Activated CD4-positive, alpha-beta memory T cell treated with anti-CD3 and anti-CD28 coated beads for 36 hours (primary cell): ENCODE measurements around the gene LMAN2. TPM values are rescaled to one million over a fixed set of nuclear protein-coding genes. Genes with fewer than 3 reads are reported as not detected.
"Not testable (repeated sequence)": the region's sequence is repeated elsewhere in the genome, so short reads cannot be mapped to it uniquely, and the experiment has no call there.

ENCODE experiments used
- CTCF ChIA-PET: fragments of 350-600 bp; sonication (Branson Sonifier 250); formaldehyde crosslinking; loops from one replicate; lab custom pipeline; 2021; ENCODE audit warnings: antibody characterized with exemption, inconsistent platforms; lab: Charles Lee
- POLR2A ChIA-PET: fragments of 350-600 bp; sonication (Branson Sonifier 250); formaldehyde crosslinking; loops from one replicate; lab custom pipeline; 2021; ENCODE audit warnings: antibody characterized with exemption; lab: Charles Lee
- DNase-seq: peaks from one replicate; pipeline ENCODE4 v3.0.0-alpha.2; 2020
- H3K27ac Mint-ChIP-seq: one replicate; pipeline ENCODE4 v1.8.0; 2021; ENCODE audit warnings: mixed read lengths
- H3K27me3 Mint-ChIP-seq: one replicate; pipeline ENCODE4 v1.8.0; 2021; ENCODE audit warnings: mixed read lengths
- H3K36me3 Mint-ChIP-seq: one replicate; pipeline ENCODE4 v1.8.0; 2021; ENCODE audit warnings: mixed read lengths
- H3K4me1 Mint-ChIP-seq: one replicate; pipeline ENCODE4 v1.8.0; 2021; ENCODE audit warnings: low read depth, mixed read lengths
- H3K4me3 Mint-ChIP-seq: one replicate; pipeline ENCODE4 v1.8.0; 2021; ENCODE audit warnings: mild to moderate bottlenecking, mixed read lengths
- H3K9me3 Mint-ChIP-seq: one replicate; pipeline ENCODE4 v1.8.0; 2021; ENCODE audit warnings: mixed read lengths
- intact Hi-C: fragments of 100-400 bp; cut with micrococcal nuclease; formaldehyde crosslinking; loops from one replicate; pipeline ENCODE4 v1.15.1; 2023
- total RNA-seq, 2 experiments: library from RNA; stranded (reverse); gene quantifications; one replicate each; pipeline ENCODE4 v1.2.3, GENCODE V29; 2021

The LMAN2 gene
- total RNA-seq, 2 experiments from 2014 or later, result 98.3 to 104 TPM

DNA sequence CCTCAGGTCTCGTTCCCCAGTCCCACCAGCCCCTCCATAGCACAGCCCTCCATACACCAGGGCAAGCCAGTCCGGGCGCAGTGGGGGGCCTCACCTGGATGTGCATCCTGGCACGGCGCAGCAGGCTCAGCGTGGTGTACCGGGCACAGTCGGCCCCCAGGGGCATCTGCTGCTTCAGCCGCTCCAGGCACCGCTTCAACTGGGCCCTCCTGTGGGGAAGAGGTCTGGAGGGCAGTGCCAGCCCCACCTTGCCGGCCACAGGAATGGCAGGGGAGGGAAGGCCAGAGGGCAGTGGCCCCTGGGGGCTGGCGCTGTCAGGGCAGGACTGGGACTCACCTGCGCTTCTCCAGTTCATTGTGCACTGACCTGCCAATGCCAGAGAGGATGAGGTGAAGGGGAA lies 41.1 kb downstream of the LMAN2 start:
- H3K27ac Mint-ChIP-seq, result no peak overlapping the region
- H3K4me1 Mint-ChIP-seq, result peaks cover 37% of the 10 kb centered on the region
- peak; percentile 10 for DNase-seq
- peaks cover 1% of the 10 kb centered on the region for H3K27me3 Mint-ChIP-seq
- POLR2A ChIA-PET, result interaction anchor here (0.5 to 1.9 kb wide), 5 partner anchors 9 to 191 kb away, joined by 3 to 11 read pairs (median 4); partner anchors contain the start of gene LMAN2
- H3K4me3 Mint-ChIP-seq, result peak overlapping the region; percentile 78
- peaks cover 21% of the 10 kb centered on the region for H3K36me3 Mint-ChIP-seq
- intact Hi-C loops, result loop anchor here (5.0 kb wide), 1 partner anchor 207 kb away; the partner anchor contains the start of gene DDX41
- no peaks in the 10 kb centered on the region for H3K9me3 Mint-ChIP-seq
- CTCF ChIA-PET, result interaction anchor here (0.6 to 4.3 kb wide), 51 partner anchors 8 to 773 kb away, joined by 3 to 52 read pairs (median 5); partner anchors contain the start of genes GRK6, LMAN2, PDLIM7 and RNF44

GRCh38 chr5:177309351-177310191 lies 41.9 kb downstream of the LMAN2 start:
- Mint-ChIP-seq H3K4me3 (peak overlapping the region; percentile 48), H3K4me1 (peaks cover 45% of the 10 kb centered on the region), H3K27ac (no peak overlapping the region), H3K27me3 (peaks cover 1% of the 10 kb centered on the region), H3K9me3 (no peaks in the 10 kb centered on the region), H3K36me3 (peaks cover 29% of the 10 kb centered on the region)
- POLR2A ChIA-PET, result interaction anchor here (0.5 to 1.9 kb wide), 7 partner anchors 10 to 192 kb away, joined by 3 to 11 read pairs (median 3); partner anchors contain the start of genes LMAN2 and PRR7
- CTCF ChIA-PET, result interaction anchor here (0.6 to 4.3 kb wide), 56 partner anchors 8 to 772 kb away, joined by 3 to 52 read pairs (median 5); partner anchors contain the start of genes GRK6, LMAN2, PDLIM7 and RNF44
- DNase-seq, result peak; percentile 84
- intact Hi-C loops, result loop anchor here (5.0 kb wide), 1 partner anchor 208 kb away; the partner anchor contains the start of gene DDX41

GRCh38 chr5:177308740-177309139 lies 42.7 kb downstream of the LMAN2 start:
- no peak for DNase-seq
- intact Hi-C loops, result no loop called here
- H3K36me3 Mint-ChIP-seq, result peaks cover 34% of the 10 kb centered on the region
- ChIA-PET POLR2A (interaction anchor here (1.0 to 1.9 kb wide), 3 partner anchors 43 to 137 kb away, joined by 3 to 11 read pairs (median 3); partner anchors contain the start of genes LMAN2 and PRR7), CTCF (interaction anchor here (0.6 to 4.3 kb wide), 28 partner anchors 10 to 213 kb away, joined by 3 to 52 read pairs (median 7); partner anchors contain the start of gene LMAN2)
- no peak overlapping the region for H3K27ac Mint-ChIP-seq
- peaks cover 46% of the 10 kb centered on the region for H3K4me1 Mint-ChIP-seq
- peaks cover 1% of the 10 kb centered on the region for H3K27me3 Mint-ChIP-seq
- H3K9me3 Mint-ChIP-seq, result no peaks in the 10 kb centered on the region
- H3K4me3 Mint-ChIP-seq, result no peak overlapping the region

- ChIA-PET CTCF (interaction anchor here (0.9 to 4.3 kb wide), 12 partner anchors 11 to 196 kb away, joined by 4 to 52 read pairs (median 24); partner anchors contain the start of gene LMAN2), POLR2A (interaction anchor here (0.6 kb wide), 1 partner anchor 32 kb away, joined by 3 read pairs; no protein-coding TSS in a partner anchor)
- Mint-ChIP-seq H3K36me3 (peaks cover 34% of the 10 kb centered on the region), H3K9me3 (no peaks in the 10 kb centered on the region), H3K4me3 (no peak overlapping the region), H3K4me1 (peaks cover 44% of the 10 kb centered on the region), H3K27me3 (peaks cover 1% of the 10 kb centered on the region), H3K27ac (no peak overlapping the region)
- intact Hi-C loops, result no loop called here
- DNase-seq, result no peak
These were observed 43.7 kb downstream of the LMAN2 start for GRCh38 chr5:177307544-177308363.

DNA sequence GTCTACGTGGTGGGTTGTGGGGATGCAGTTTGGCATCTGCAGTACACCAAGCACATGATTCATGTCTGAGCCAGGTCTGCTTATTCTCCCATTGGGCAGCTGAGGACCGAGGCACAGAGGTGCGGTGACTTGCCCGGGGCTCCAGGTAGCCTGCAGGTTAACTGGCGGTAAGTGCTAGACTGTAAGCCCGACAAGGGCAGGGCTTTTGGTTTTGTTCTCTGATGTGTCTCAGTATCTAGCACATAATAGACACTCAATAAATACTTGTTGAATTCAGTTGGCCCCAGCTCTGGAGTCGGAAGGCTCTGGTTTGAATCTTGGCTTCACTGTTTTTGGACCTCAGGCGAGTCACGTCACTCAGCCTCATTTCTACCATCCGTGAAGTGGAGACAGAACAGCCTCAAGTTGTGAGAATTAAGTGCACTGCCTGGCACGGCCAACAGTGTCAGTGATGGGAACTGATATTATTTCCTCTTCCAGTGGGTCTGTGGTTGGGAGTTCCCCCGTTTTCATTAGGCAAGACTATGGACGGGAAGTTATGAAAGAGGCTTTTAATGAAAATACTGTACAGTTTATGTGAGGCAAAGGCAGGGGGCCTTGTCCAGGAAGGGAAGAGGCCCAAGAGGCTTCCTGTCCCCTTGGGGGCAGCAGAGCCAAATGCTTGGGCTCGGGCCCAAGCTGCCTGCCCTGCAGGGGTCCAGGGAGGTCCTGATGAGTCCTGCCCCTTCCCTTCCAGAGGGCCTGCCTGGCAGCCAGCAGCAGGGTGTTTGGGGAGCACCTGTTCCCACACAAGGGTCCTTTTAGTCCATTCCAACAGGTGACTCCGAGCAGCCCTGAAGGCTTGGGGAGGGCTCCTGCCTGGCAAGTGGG lies 44.6 kb downstream of the LMAN2 start:
- H3K36me3 Mint-ChIP-seq, result peaks cover 34% of the 10 kb centered on the region
- DNase-seq, result no peak
- no peaks in the 10 kb centered on the region for H3K9me3 Mint-ChIP-seq
- peaks cover 47% of the 10 kb centered on the region for H3K4me1 Mint-ChIP-seq
- peaks cover 1% of the 10 kb centered on the region for H3K27me3 Mint-ChIP-seq
- intact Hi-C loops, result no loop called here
- peak overlapping the region; percentile 76 for H3K27ac Mint-ChIP-seq
- H3K4me3 Mint-ChIP-seq, result no peak overlapping the region
- CTCF ChIA-PET, result interaction anchor here (4.3 kb wide), 1 partner anchor 97 kb away, joined by 52 read pairs; no protein-coding TSS in a partner anchor
- POLR2A ChIA-PET, result interaction anchor here (0.6 kb wide), 1 partner anchor 31 kb away, joined by 3 read pairs; no protein-coding TSS in a partner anchor

- H3K36me3 Mint-ChIP-seq, result peaks cover 32% of the 10 kb centered on the region
- H3K9me3 Mint-ChIP-seq, POLR2A ChIA-PET, intact Hi-C loops, H3K27me3 Mint-ChIP-seq, DNase-seq: not testable (repeated sequence)
- H3K4me1 Mint-ChIP-seq, result peaks cover 55% of the 10 kb centered on the region
- peak overlapping the region; percentile 9 for H3K4me3 Mint-ChIP-seq
- CTCF ChIA-PET, result interaction anchor here (1.0 kb wide), 1 partner anchor 195 kb away, joined by 3 read pairs; no protein-coding TSS in a partner anchor
- H3K27ac Mint-ChIP-seq, result peak overlapping the region; percentile 43
These were observed 45.3 kb downstream of the LMAN2 start for GRCh38 chr5:177306103-177306640.

GRCh38 chr5:177304392-177305119 lies 46.9 kb downstream of the LMAN2 start:
- Mint-ChIP-seq H3K36me3 (peaks cover 32% of the 10 kb centered on the region), H3K27me3 (no peaks in the 10 kb centered on the region), H3K27ac (peak overlapping the region; percentile 82), H3K4me1 (peaks cover 59% of the 10 kb centered on the region), H3K9me3 (no peaks in the 10 kb centered on the region), H3K4me3 (peak overlapping the region; percentile 96)
- intact Hi-C loops, result loop anchor here (5.0 kb wide), 1 partner anchor 172 kb away; the partner anchor contains the start of gene NSD1
- DNase-seq, result peak; percentile 46
- ChIA-PET CTCF (interaction anchor here (0.6 to 1.3 kb wide), 3 partner anchors 150 to 196 kb away, joined by 3 read pairs; no protein-coding TSS in a partner anchor), POLR2A (interaction anchor here (1.9 kb wide), 1 partner anchor 47 kb away, joined by 4 read pairs; the partner anchor contains the start of gene LMAN2)

DNA sequence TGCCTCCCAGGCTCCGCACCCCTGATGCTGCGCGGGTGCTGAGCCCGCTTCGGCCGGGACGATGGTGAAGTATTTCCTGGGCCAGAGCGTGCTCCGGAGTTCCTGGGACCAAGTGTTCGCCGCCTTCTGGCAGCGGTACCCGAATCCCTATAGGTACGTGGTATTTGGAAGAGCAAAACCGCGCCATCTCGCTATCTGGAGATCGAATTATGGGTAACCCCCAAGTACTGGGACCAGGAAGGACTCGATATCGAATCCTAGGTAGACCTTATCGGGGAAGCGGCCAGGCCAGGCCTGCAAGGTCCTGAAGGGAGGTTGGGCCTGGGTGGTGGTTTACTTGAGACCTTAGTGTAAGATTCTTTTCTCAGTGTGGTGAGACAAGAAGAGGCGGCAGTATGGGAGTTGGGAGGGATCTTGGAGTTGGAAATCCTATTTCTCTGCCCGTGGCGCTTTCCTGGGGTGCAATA lies 47.5 kb downstream of the LMAN2 start:
- H3K27ac Mint-ChIP-seq, result peak overlapping the region; percentile 82
- ChIA-PET CTCF (interaction anchor here (1.0 to 1.4 kb wide), 6 partner anchors 9 to 196 kb away, joined by 3 to 8 read pairs (median 5); partner anchors contain the start of gene LMAN2), POLR2A (interaction anchor here (0.8 to 2.0 kb wide), 5 partner anchors 8 to 169 kb away, joined by 3 to 7 read pairs (median 4); partner anchors contain the start of genes LMAN2 and MXD3)
- peak; percentile 39 for DNase-seq
- peaks cover 58% of the 10 kb centered on the region for H3K4me1 Mint-ChIP-seq
- no peaks in the 10 kb centered on the region for H3K9me3 Mint-ChIP-seq
- no peaks in the 10 kb centered on the region for H3K27me3 Mint-ChIP-seq
- peak overlapping the region; percentile 96 for H3K4me3 Mint-ChIP-seq
- H3K36me3 Mint-ChIP-seq, result peaks cover 32% of the 10 kb centered on the region
- intact Hi-C loops, result loop anchor here (1.0 to 5.0 kb wide), 3 partner anchors 8 to 189 kb away; partner anchors contain the start of gene NSD1

DNA sequence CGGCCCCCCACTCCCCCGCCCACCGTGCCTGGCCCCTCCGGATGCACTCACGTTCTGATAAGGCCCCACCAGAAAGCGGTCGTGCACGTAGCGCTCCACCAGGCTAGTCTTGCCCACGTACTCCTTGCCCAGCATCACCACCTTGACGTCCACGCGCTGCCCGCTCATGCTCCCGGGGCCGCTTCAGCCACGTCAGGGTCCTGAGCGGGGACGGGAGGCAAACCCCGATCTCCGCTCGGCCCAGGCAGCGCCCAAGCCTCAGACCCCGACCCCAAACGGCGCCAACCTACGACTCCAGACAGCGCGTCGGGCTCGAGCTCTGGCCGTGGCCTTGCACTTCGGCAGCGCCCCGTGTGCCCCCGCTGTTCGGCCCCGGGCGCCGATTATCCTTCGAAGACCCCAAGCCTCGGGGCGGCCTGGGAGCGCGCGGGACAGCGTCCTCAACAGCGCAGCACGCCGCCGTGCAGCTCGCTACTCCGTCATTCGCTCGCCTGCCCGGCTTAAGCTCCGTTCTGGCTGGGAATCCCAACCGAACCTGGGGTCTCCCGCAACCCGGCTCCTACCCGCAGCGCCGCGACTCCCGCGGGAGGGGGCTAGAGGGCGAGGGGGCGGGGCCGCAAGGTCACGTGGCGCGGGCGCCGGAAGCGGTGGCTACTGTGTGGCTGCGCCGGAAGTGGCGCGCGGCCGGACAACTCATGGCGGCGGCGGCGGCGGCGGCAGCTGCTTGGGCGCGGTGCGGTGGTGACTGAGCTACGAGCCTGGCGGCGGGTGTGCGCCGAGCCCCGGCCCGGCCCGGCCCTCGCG lies 48.1 kb downstream of the LMAN2 start, which contains the start of the genes PRELID1 and RAB24:
PRELID1 (plus strand) TSS at position 679 of the 804 bp plus-strand sequence. CDS start 187 bp downstream, outside the sequence.
RAB24 (minus strand) TSS at position 599 of the 804 bp plus-strand sequence; CDS start at position 168, 431 bp downstream.
- intact Hi-C loops, result loop anchor here (1.0 to 5.0 kb wide), 3 partner anchors 9 to 189 kb away; partner anchors contain the start of gene NSD1
- H3K4me1 Mint-ChIP-seq, result peaks cover 56% of the 10 kb centered on the region
- ChIA-PET POLR2A (interaction anchor here (0.8 to 2.0 kb wide), 5 partner anchors 9 to 169 kb away, joined by 3 to 7 read pairs (median 4); partner anchors contain the start of genes LMAN2 and MXD3), CTCF (interaction anchor here (1.0 to 1.4 kb wide), 5 partner anchors 9 to 189 kb away, joined by 3 to 8 read pairs (median 6); partner anchors contain the start of gene LMAN2)
- H3K9me3 Mint-ChIP-seq, result no peaks in the 10 kb centered on the region
- DNase-seq, result peak; percentile 94
- no peaks in the 10 kb centered on the region for H3K27me3 Mint-ChIP-seq
- H3K4me3 Mint-ChIP-seq, result peak within 1 kb of the TSS; percentile 96
- peaks cover 32% of the 10 kb centered on the region for H3K36me3 Mint-ChIP-seq
- peak within 1 kb of the TSS; percentile 82 for H3K27ac Mint-ChIP-seq
